HCT116 (cell line): Measurements from ENCODE around the gene F11R. TPM values are rescaled to one million over a fixed set of nuclear protein-coding genes. Genes with fewer than 3 reads are reported as not detected.
A peak's percentile ranks its signal among the peaks of the same experiment; 100 is the strongest.

Experiments used
- ATAC-seq: fragments of 200-7000 bp; cut with Tn5 transposase; 2 replicates; pipeline ENCODE4 v1.9.1; 2020; ENCODE audit warnings: mild to moderate bottlenecking, moderate library complexity
- BruUV-seq: library from RNA; stranded (reverse); fragments of 400-500 nt; replicated peaks from 2 replicates; lab custom pipeline; 2021; lab: Mats Ljungman, UMichigan
- CTCF ChIA-PET: fragments of 300-600 bp; sonication (Branson Sonifier 250); formaldehyde crosslinking; loops from one replicate; lab custom pipeline; 2021; ENCODE audit warnings: antibody characterized with exemption; lab: Charles Lee
- POLR2A ChIA-PET: fragments of 300-600, 350-600 bp; sonication (Branson Sonifier 250); formaldehyde crosslinking; loops from one replicate; lab custom pipeline; 2021; ENCODE audit warnings: antibody characterized with exemption; lab: Charles Lee
- RAD21 ChIA-PET, 2 experiments: fragments of 300-600 bp; sonication (Branson Sonifier 250); formaldehyde crosslinking; loops; one replicate each; lab custom pipeline; 2023; ENCODE audit warnings: low total read pairs in 2 of 2; ENCODE audit not compliant: uncharacterized antibody in 2 of 2, unreplicated experiment in 2 of 2, low non-redundant PET in 1 of 2; lab: Charles Lee
- DNase-seq: peaks from one replicate; pipeline ENCODE4 v3.0.0-alpha.2; 2010; ENCODE audit warnings: low read depth, low spot score
- H2AFZ ChIP-seq: fragments of 200-600 bp; shearing (Covaris generic), sonication (generic); 2 replicates; pipeline ENCODE4 v1.6.1; 2017; ENCODE audit warnings: low read depth, mixed run types, mixed read lengths, antibody characterized with exemption, low read length; ENCODE audit not compliant: poor library complexity, severe bottlenecking
- H3K27ac ChIP-seq: 2 replicates; pipeline ENCODE4 v1.5.1; 2012; ENCODE audit warnings: low read depth, low read length
- H3K27me3 ChIP-seq: fragments of 200-600 bp; sonication (generic); 2 replicates; pipeline ENCODE4 v1.6.1; 2016; ENCODE audit warnings: mixed run types, low read length, mixed read lengths; ENCODE audit not compliant: insufficient read depth
- H3K36me3 ChIP-seq, 2 experiments: fragments of 200-500 bp in 1 of 2; fragments of 200-600 bp in 1 of 2; sonication (Bioruptor generic) in 1 of 2; sonication (generic) in 1 of 2; 2 replicates each; pipeline versions ENCODE4 v1.5.1 to v1.6.1; 2014 to 2016; ENCODE audit warnings: low read length in 2 of 2, inconsistent platforms in 1 of 2, mixed read lengths in 1 of 2, mixed run types in 1 of 2; ENCODE audit not compliant: insufficient read depth in 2 of 2, control insufficient read depth in 1 of 2
- H3K4me1 ChIP-seq, 2 experiments: fragments of 200-600 bp in 1 of 2; sonication (generic) in 1 of 2; 2 replicates each; pipeline versions ENCODE4 v1.5.1 to v1.6.1; 2012 to 2017; ENCODE audit warnings: low read length in 2 of 2, inconsistent platforms in 1 of 2, mild to moderate bottlenecking in 1 of 2, mixed read lengths in 1 of 2, mixed run types in 1 of 2, moderate library complexity in 1 of 2; ENCODE audit not compliant: insufficient read depth in 2 of 2, control insufficient read depth in 1 of 2
- H3K4me2 ChIP-seq: fragments of 200-600 bp; sonication (generic); 2 replicates; pipeline ENCODE4 v1.6.1; 2017; ENCODE audit warnings: mixed run types, low read length, mixed read lengths
- H3K4me3 ChIP-seq, 2 experiments: fragments of 200-600 bp in 1 of 2; sonication (generic) in 1 of 2; replicated peaks in 1 of 2; 2 replicates each; pipeline ENCODE4 v1.5.1; 2011 to 2016; ENCODE audit warnings: low read length in 2 of 2, control low read depth in 1 of 2, low read depth in 1 of 2, mild to moderate bottlenecking in 1 of 2, mixed read lengths in 1 of 2, mixed run types in 1 of 2
- H3K79me2 ChIP-seq: fragments of 200-600 bp; sonication (generic); 2 replicates; pipeline ENCODE4 v1.6.1; 2017; ENCODE audit warnings: mild to moderate bottlenecking, mixed run types, low read length, moderate library complexity, mixed read lengths; ENCODE audit not compliant: insufficient read depth
- H3K9ac ChIP-seq: fragments of 200-600 bp; sonication (generic); 2 replicates; pipeline ENCODE4 v1.6.1; 2016; ENCODE audit warnings: low read length, mixed read lengths
- H3K9me2 ChIP-seq: fragments of 200-600 bp; sonication (generic), shearing (Covaris generic); 2 replicates; pipeline ENCODE4 v1.6.1; 2017; ENCODE audit warnings: mixed run types, mild to moderate bottlenecking, moderate library complexity; ENCODE audit not compliant: insufficient read depth
- H3K9me3 ChIP-seq, 2 experiments: fragments of 200-500 bp in 1 of 2; fragments of 200-600 bp in 1 of 2; sonication (Bioruptor generic) in 1 of 2; sonication (generic) in 1 of 2; 2 replicates each; pipeline ENCODE4 v1.6.1; 2014 to 2017; ENCODE audit warnings: low read length in 2 of 2, mixed read lengths in 2 of 2, inconsistent platforms in 1 of 2, low read depth in 1 of 2, mild to moderate bottlenecking in 1 of 2, mixed run types in 1 of 2, moderate library complexity in 1 of 2; ENCODE audit not compliant: control insufficient read depth in 1 of 2, insufficient read depth in 1 of 2
- H4K20me1 ChIP-seq: fragments of 200-600 bp; sonication (generic), shearing (Covaris generic); 2 replicates; pipeline ENCODE4 v1.6.1; 2017; ENCODE audit warnings: mixed run types, mild to moderate bottlenecking, moderate library complexity; ENCODE audit not compliant: insufficient read depth
- CEBPB ChIP-seq: IDR thresholded peaks from 2 replicates; pipeline ENCODE4 v1.6.1; 2012; ENCODE audit warnings: low read depth
- ELF1 ChIP-seq: IDR thresholded peaks from 2 replicates; pipeline ENCODE4 v1.6.1; 2012; ENCODE audit warnings: low read depth, borderline replicate concordance
- FOSL1 ChIP-seq: IDR thresholded peaks from 2 replicates; pipeline ENCODE4 v1.6.1; 2012; ENCODE audit warnings: low read depth
- JUND ChIP-seq: IDR thresholded peaks from 2 replicates; pipeline ENCODE4 v1.6.1; 2012
- POLR2AphosphoS5 ChIP-seq: IDR thresholded peaks from 2 replicates; pipeline ENCODE4 v1.6.1; 2011; ENCODE audit warnings: mild to moderate bottlenecking, low read depth, low read length, moderate library complexity
- RAD21 ChIP-seq: IDR thresholded peaks from 2 replicates; pipeline ENCODE4 v1.6.1; 2012; ENCODE audit warnings: low read depth, mild to moderate bottlenecking
- TCF7L2 ChIP-seq: IDR thresholded peaks from 2 replicates; pipeline ENCODE4 v1.7.0; 2011; ENCODE audit warnings: borderline replicate concordance, inconsistent platforms; ENCODE audit not compliant: insufficient read depth, insufficient read length; ENCODE audit errors: extremely low read depth
- intact Hi-C: fragments of 100-400 bp; cut with micrococcal nuclease; formaldehyde crosslinking; loops from 2 replicates; pipeline ENCODE4 v1.10.0; 2022
- total RNA-seq: library from RNA; stranded (reverse); gene quantifications from one replicate; pipeline ENCODE4 v1.2.1, GENCODE V29; 2021; ENCODE audit not compliant: unreplicated experiment
- TF ChIP-seq, protein P1 (sequence below): IDR thresholded peaks from 2 replicates; pipeline ENCODE4 v1.6.1; 2011; ENCODE audit warnings: mild to moderate bottlenecking, low read length, moderate library complexity; ENCODE audit not compliant: insufficient replicate concordance; ENCODE audit errors: extremely low read depth
- TF ChIP-seq, protein P2 (sequence below): IDR thresholded peaks from 2 replicates; pipeline ENCODE4 v1.6.1; 2012
- TF ChIP-seq, protein P3 (sequence below), 3 experiments: fragments of 200-600 bp in 1 of 3; sonication (generic) in 1 of 3; IDR thresholded peaks in 2 of 3; conservative IDR thresholded peaks in 1 of 3; 2 replicates each; pipeline ENCODE4 v1.5.1; 2012 to 2017; ENCODE audit warnings: low read depth in 2 of 3, low read length in 2 of 3, antibody characterized with exemption in 1 of 3, borderline replicate concordance in 1 of 3, control low read depth in 1 of 3, mild to moderate bottlenecking in 1 of 3, mixed read lengths in 1 of 3, mixed run types in 1 of 3, moderate library complexity in 1 of 3; ENCODE audit not compliant: insufficient read depth in 1 of 3

Gene F11R
- total RNA-seq, 1 experiment from 2014 or later, result 86.7 TPM

DNA sequence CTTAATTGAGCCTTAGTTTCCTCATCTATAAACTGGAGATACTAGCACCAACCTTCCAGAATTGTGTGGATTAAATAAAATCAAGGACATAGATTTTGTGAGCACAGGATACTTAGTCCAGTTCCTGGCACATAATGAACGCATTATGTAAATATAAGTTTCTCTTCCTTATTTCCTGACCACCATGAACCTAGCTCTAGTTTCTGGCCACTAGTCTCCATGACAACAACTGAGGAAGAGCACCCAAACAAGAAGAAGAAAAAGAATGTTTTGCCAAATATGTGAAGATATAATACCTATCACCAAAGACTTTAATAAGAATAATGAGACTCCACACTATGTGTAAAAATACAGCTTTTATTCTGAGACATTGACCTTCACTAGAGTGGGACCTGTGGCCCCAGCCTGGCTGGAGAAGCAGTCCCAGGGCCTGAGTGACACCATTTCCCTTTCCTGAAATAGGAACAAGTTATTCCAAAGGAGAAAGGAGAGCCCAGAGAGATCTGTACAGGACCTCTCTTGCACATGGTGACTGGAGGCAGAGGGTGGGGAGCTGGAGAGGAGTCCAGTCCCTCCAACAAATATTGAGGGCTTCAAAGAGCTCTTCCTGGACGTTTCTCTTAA is 25.8 kb upstream of the F11R start:
- Histone ChIP-seq H3K4me3 (peak overlapping the region; percentile 66 to 70), H4K20me1 (no peaks in the 10 kb centered on the region), H3K79me2 (peaks cover 16% of the 10 kb centered on the region; the same call in 1 of the 2 replicates), H3K4me1 (peaks cover 5 to 17% of the 10 kb centered on the region in 2 experiments; a peak in 2 of 4 replicates), H3K27me3 (no peaks in the 10 kb centered on the region), H3K9me2 (no peaks in the 10 kb centered on the region), H3K9me3 (peaks cover 0 to 5% of the 10 kb centered on the region in 2 experiments; a peak in 1 of 4 replicates), H3K4me2 (peak overlapping the region; percentile 74), H3K36me3 (peaks cover 0 to 13% of the 10 kb centered on the region in 2 experiments; a peak in 1 of 4 replicates), H2AFZ (no peak overlapping the region), H3K9ac (peak overlapping the region; percentile 79), H3K27ac (peak overlapping the region; percentile 85)
- ATAC-seq (no peak), DNase-seq (no peak)
- no TSS peak for BruUV-seq
- intact Hi-C loops, result loop anchor here (5.0 kb wide), 1 partner anchor 71 kb away; the partner anchor contains the start of genes NIT1 and PFDN2
- TF ChIP-seq JUND (no peak), POLR2AphosphoS5 (peak; percentile 12; the same call in 1 of the 2 replicates)
- CTCF ChIA-PET, result interaction anchor here (0.5 to 1.9 kb wide), 2 partner anchors 8 to 25 kb away, joined by 3 to 5 read pairs; no protein-coding TSS in a partner anchor
- POLR2A ChIA-PET, result interaction anchor here (0.7 to 3.3 kb wide), 3 partner anchors 8 to 49 kb away, joined by 3 to 18 read pairs (median 3); partner anchors contain the start of gene F11R
- RAD21 ChIA-PET, result no interaction called here

DNA sequence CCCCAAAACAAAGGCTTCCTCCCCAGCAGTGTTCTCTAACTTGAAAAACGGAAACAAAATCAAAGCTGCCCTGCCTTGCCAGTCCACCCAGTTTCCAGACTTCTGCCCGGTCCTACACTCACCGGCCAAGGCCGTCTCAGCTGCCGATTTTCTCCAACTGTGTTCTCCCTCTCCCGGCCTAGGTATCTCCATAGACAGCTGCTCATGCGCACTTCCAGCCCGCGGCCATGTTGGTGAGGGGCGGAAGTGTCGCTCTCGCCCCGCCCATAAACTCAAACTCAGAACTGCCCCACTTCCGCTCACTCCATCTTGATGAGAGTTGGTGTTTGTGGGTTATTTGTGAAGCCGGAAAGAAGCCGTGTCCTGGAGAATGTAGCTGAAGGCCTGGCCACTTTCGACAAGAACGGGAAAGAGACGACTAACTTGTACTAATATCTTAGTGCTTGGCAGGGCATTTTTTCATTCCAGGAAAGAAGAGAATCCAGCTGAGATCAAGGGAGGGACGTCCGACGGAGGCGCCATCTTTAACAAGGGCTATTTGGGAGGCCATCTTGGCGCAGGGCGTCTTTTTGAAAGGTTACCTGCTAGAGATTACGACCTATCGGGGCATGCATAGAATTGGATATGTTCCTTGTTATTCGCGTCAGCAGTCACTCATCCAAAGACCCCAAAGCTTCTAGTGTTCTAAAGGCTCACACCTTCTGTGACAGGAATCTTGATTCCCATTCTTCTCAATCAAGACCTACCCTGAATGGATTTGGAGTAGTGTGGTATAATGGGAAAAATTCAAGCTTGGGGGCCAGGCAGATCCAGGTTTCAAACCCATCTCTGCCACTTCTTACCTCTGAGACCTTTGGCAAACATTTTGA is 25.0 kb upstream of the F11R start, which contains the start of gene USF1:
Gene USF1 (minus strand): TSS at position 242 of the 869 bp plus-strand sequence. CDS start 2,702 bp downstream, outside the sequence.
- Histone ChIP-seq H3K4me3 (peak within 1 kb of the TSS; percentile 66 to 70), H3K27ac (peak within 1 kb of the TSS; percentile 85), H3K9ac (peak within 1 kb of the TSS; percentile 79), H2AFZ (peak within 1 kb of the TSS; percentile 59), H3K4me2 (peak within 1 kb of the TSS; percentile 74), H4K20me1 (no peaks in the 10 kb centered on the region), H3K36me3 (peaks cover 0 to 15% of the 10 kb centered on the region in 2 experiments; a peak in 2 of 4 replicates), H3K79me2 (peaks cover 16% of the 10 kb centered on the region; the same call in 1 of the 2 replicates), H3K27me3 (no peaks in the 10 kb centered on the region), H3K9me3 (peaks cover 0 to 5% of the 10 kb centered on the region in 2 experiments; a peak in 1 of 4 replicates), H3K9me2 (no peaks in the 10 kb centered on the region), H3K4me1 (peaks cover 5 to 17% of the 10 kb centered on the region in 2 experiments; a peak in 2 of 4 replicates)
- ChIA-PET CTCF (interaction anchor here (0.8 to 1.9 kb wide), 4 partner anchors 9 to 49 kb away, joined by 3 to 11 read pairs (median 5); no protein-coding TSS in a partner anchor), RAD21 (interaction anchor here in 1 of 2 experiments (1.3 kb wide), 1 partner anchor 25 kb away, joined by 5 read pairs; the partner anchor contains the start of gene F11R), POLR2A (interaction anchor here (0.6 to 3.3 kb wide), 15 partner anchors 8 to 131 kb away, joined by 3 to 18 read pairs (median 3); partner anchors contain the start of genes DEDD, F11R, NIT1 and PFDN2)
- peak; percentile 81 for ATAC-seq
- BruUV-seq, result TSS peak; percentile 89
- peak; percentile 90 for DNase-seq
- intact Hi-C loops, result loop anchor here (2.0 to 5.0 kb wide), 2 partner anchors 51 to 71 kb away; partner anchors contain the start of genes NIT1 and PFDN2
- TF ChIP-seq FOSL1, result no peak
- TF ChIP-seq, protein P1, sequence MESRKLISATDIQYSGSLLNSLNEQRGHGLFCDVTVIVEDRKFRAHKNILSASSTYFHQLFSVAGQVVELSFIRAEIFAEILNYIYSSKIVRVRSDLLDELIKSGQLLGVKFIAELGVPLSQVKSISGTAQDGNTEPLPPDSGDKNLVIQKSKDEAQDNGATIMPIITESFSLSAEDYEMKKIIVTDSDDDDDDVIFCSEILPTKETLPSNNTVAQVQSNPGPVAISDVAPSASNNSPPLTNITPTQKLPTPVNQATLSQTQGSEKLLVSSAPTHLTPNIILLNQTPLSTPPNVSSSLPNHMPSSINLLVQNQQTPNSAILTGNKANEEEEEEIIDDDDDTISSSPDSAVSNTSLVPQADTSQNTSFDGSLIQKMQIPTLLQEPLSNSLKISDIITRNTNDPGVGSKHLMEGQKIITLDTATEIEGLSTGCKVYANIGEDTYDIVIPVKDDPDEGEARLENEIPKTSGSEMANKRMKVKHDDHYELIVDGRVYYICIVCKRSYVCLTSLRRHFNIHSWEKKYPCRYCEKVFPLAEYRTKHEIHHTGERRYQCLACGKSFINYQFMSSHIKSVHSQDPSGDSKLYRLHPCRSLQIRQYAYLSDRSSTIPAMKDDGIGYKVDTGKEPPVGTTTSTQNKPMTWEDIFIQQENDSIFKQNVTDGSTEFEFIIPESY, result no peak
- TF ChIP-seq, protein P2, sequence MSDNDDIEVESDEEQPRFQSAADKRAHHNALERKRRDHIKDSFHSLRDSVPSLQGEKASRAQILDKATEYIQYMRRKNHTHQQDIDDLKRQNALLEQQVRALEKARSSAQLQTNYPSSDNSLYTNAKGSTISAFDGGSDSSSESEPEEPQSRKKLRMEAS, result no peak
- no peak for TF ChIP-seq RAD21
- no peak for TF ChIP-seq CEBPB
- no peak for TF ChIP-seq ELF1
- TF ChIP-seq POLR2AphosphoS5, result peak; percentile 77
- TF ChIP-seq TCF7L2, result peak; percentile 76
- TF ChIP-seq, protein P3, sequence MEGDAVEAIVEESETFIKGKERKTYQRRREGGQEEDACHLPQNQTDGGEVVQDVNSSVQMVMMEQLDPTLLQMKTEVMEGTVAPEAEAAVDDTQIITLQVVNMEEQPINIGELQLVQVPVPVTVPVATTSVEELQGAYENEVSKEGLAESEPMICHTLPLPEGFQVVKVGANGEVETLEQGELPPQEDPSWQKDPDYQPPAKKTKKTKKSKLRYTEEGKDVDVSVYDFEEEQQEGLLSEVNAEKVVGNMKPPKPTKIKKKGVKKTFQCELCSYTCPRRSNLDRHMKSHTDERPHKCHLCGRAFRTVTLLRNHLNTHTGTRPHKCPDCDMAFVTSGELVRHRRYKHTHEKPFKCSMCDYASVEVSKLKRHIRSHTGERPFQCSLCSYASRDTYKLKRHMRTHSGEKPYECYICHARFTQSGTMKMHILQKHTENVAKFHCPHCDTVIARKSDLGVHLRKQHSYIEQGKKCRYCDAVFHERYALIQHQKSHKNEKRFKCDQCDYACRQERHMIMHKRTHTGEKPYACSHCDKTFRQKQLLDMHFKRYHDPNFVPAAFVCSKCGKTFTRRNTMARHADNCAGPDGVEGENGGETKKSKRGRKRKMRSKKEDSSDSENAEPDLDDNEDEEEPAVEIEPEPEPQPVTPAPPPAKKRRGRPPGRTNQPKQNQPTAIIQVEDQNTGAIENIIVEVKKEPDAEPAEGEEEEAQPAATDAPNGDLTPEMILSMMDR (IDR thresholded peaks at IDR 0.05 in 2 of 3, conservative IDR thresholded peaks at IDR 0.05 in 1 of 3; ENCODE audit: borderline replicate concordance in 1 of 3, insufficient read depth in 1 of 3, low read depth in 2 of 3, low read length in 2 of 3), result no peak
